Spleen (tissue), 7 donors: ENCODE measurements around the gene PGA4.
"Not testable (repeated sequence)": the region's sequence is repeated elsewhere in the genome, so short reads cannot be mapped to it uniquely, and the experiment has no call there.

Experiments used
- CTCF ChIP-seq, 11 experiments: fragments of 200-600 bp in 7 of 11; fragments of 450-650 bp in 4 of 11; sonication (generic) in 4 of 11; IDR thresholded peaks in 8 of 11; conservative IDR thresholded peaks in 3 of 11; 1 replicate in 7 of 11; 2 replicates in 4 of 11; pipeline versions ENCODE4 v1.4.0 to v1.8.0; 2016 to 2021; ENCODE audit warnings: antibody characterized with exemption in 11 of 11, inconsistent platforms in 4 of 11, mild to moderate bottlenecking in 1 of 11
- POLR2A ChIP-seq, 3 donors: fragments of 450-650 bp; IDR thresholded peaks; one replicate each; pipeline ENCODE4 v1.5.1; 2017; ENCODE audit warnings: antibody characterized with exemption in 3 of 3, mild to moderate bottlenecking in 1 of 3
- donor health status: DM: no; HTN: no; CAD: no; lungs with moderate emphysema.
- donor health status: DM: no; HTN: no; CAD: no.
- donor health status: DM: no; HTN: no; CAD: no.

DNA sequence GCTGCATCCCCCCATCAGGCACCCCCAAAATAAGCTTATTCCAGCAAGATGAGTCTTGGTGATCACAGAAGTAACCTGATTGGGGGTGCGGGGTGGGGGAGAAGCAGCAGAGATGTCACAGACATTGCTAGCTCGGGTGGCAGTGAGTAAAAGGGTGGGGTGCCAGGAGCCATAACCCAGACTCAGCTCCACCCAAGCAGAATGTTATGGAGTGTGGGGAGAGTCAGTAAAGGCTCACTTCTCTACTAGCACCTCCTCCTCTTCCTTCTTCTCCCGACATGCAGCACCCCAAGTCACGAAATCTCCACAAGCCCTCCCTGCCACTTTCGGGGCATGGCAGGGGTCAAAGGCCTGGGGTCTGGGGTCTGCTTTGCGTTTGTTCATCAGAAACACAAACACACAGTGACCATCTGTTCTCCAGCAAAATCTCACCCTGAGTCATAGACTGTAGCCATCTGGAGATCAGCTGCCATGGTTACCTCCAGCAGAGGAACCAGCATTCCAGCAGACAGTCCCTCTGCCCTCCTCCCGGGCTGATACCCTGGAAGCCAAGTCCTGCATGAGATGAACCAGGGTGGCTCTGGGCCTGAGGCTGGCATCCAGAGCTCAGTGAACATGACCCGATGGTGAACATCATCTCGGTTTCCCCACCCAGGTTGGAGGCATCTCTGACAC, 14.4 kb upstream of the PGA4 start:
- not testable (repeated sequence) for TF ChIP-seq CTCF (IDR thresholded peaks at IDR 0.05 in 8 of 11, conservative IDR thresholded peaks at IDR 0.05 in 3 of 11); POLR2A (IDR thresholded peaks at IDR 0.05)
